Measurements from ENCODE around the gene FHIT.

The FHIT gene

DNA sequence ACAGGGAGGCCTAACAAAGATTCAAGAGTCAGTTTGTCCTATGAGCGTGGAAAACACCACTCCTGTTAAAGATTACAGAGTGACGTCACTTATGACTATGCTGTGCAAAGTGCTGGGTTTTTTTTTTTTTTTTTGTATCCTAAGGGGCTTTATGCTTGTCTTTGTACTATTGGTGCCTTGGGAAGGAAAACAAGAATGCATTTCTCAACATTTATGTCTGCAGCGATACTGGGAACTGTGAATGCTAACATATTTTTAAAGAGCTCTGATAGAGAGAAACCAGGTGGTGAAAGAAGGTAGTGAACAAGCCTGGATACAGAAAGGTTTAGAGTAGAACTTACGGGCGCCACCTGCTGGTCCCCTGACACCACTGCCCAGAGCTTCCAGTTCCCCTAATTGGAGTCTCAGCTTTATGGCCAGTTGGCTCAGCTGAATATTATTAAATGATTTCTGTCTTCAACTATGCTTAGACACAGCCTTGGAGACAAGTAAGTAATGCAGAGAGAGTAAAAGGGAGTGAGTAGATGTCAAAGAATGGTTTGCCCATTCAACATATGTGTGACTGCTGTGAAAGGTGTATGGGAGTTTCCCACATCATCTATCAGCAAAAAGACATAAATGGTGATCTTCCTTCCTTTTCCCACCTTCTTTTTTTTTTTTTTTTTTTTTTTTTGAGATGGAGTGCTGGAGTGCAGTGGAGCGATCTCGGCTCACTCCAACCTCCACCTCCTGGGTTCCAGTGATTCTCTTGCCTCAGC, 1393.5 kb downstream of the FHIT start:
- no peaks in the 10 kb centered on the region for H3K9me3 ChIP-seq (ENCODE audit: control insufficient read depth, low read length)
- H3K4me3 ChIP-seq (ENCODE audit: low read length), result no peak overlapping the region
- H3K4me1 ChIP-seq (ENCODE audit: control insufficient read depth, insufficient read depth, low read length), result peaks cover 3% of the 10 kb centered on the region
- H3K27me3 ChIP-seq (replicated peaks; ENCODE audit: control insufficient read depth, insufficient read depth, low read length), result no peaks in the 10 kb centered on the region
- H3K36me3 ChIP-seq (ENCODE audit: control insufficient read depth, insufficient read depth, low read length, severe bottlenecking), result no peaks in the 10 kb centered on the region
- no peak overlapping the region for H3K9ac ChIP-seq (ENCODE audit: low read length)
- DNase-seq (ENCODE audit: low read depth), result peak; percentile 93

DNA sequence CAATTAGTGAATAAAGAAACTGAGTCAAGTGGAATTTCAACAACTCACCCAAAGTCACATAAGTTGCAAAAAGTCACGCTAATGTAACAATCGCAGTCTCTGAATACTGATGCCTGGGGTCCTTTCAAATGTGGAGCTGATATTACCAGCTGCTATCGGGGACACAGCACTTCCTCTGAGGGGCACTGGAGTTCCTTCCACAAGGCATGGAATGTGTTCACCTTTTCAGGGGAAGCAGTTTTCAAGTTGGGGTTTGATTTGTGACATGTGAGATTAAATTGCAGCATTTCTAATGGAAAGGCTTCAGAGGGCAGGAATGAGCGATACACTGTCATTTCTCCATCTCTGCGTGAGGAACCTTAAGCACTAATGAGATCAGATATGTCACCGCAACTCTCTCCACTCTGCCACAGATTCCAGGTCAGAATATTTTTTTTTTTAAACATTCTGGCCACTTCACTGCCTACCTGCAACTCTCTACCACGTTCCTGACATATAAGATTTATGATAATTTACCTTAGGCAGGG, 1394.3 kb downstream of the FHIT start:
- no peak overlapping the region for H3K4me3 ChIP-seq (ENCODE audit: low read length)
- no peak for DNase-seq (ENCODE audit: low read depth)
- H3K9ac ChIP-seq (ENCODE audit: low read length), result no peak overlapping the region

DNA sequence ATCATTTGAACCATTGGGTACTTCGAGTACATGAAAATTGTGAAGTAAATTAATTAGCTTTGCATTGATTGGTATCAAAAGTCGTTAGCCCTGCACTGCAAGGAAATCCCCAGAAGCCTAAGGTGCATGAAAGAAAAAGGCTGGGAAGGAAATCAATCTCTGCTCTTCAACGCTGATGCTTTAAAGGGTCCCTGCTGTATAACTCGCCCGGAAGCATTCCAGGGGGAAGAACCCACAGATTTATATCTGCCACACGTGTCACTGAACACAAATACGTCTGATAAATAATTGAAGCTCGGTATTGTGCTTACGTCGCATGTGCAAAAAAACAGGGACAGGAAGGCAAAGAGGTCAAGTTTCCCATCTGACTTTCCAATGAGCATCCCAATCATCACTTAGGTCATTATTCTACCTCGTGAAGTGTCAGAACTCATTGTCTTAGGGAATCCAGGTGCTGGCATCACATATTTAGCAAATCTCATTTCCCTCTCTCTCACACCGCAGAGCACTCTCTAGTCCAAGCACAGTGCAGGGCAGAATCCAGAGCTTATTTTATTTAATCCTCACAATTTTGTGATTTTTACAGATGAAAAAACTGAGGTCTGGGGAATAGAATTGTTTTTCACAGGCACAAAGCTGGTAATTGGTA, 1397.1 kb downstream of the FHIT start:
- H3K4me1 ChIP-seq (ENCODE audit: control insufficient read depth, insufficient read depth, low read length), result peaks cover 3% of the 10 kb centered on the region
- H3K36me3 ChIP-seq (ENCODE audit: control insufficient read depth, insufficient read depth, low read length, severe bottlenecking), result no peaks in the 10 kb centered on the region
- H3K4me3 ChIP-seq (ENCODE audit: low read length), result no peak overlapping the region
- no peaks in the 10 kb centered on the region for H3K9me3 ChIP-seq (ENCODE audit: control insufficient read depth, low read length)
- no peaks in the 10 kb centered on the region for H3K27me3 ChIP-seq (replicated peaks; ENCODE audit: control insufficient read depth, insufficient read depth, low read length)
- DNase-seq (ENCODE audit: low read depth), result no peak
- no peak overlapping the region for H3K9ac ChIP-seq (ENCODE audit: low read length)

More for the DNA sequence above, 1394.3 kb downstream of the FHIT start:
- no peaks in the 10 kb centered on the region for H3K9me3 ChIP-seq (ENCODE audit: control insufficient read depth, low read length)
- no peaks in the 10 kb centered on the region for H3K27me3 ChIP-seq (replicated peaks; ENCODE audit: control insufficient read depth, insufficient read depth, low read length)
- no peaks in the 10 kb centered on the region for H3K36me3 ChIP-seq (ENCODE audit: control insufficient read depth, insufficient read depth, low read length, severe bottlenecking)
- H3K4me1 ChIP-seq (ENCODE audit: control insufficient read depth, insufficient read depth, low read length), result peaks cover 3% of the 10 kb centered on the region

DNA sequence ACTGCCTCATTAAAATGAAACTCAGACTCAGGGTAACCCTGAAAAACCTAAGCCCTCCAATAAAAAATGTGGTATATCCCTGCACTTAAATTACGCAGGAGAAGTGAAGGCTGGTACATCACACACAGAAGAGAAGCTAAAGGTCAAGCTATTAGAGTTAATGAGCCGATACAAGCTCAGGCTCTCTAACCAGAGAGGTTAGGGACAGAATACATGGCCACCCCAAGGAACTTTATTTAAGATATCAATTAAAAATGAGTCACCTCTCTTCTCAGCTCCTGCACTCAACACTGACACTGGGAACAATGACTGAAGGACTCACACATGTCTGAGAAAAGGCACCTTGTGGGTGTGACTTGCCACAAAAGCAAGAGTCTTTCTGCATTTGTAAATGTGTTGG, 1400.8 kb downstream of the FHIT start:
- no peaks in the 10 kb centered on the region for H3K4me1 ChIP-seq (ENCODE audit: control insufficient read depth, insufficient read depth, low read length)
- no peaks in the 10 kb centered on the region for H3K36me3 ChIP-seq (ENCODE audit: control insufficient read depth, insufficient read depth, low read length, severe bottlenecking)
- no peaks in the 10 kb centered on the region for H3K27me3 ChIP-seq (replicated peaks; ENCODE audit: control insufficient read depth, insufficient read depth, low read length)
- no peaks in the 10 kb centered on the region for H3K9me3 ChIP-seq (ENCODE audit: control insufficient read depth, low read length)
- DNase-seq (ENCODE audit: low read depth), result no peak
- H3K9ac ChIP-seq (ENCODE audit: low read length), result no peak overlapping the region
- H3K4me3 ChIP-seq (ENCODE audit: low read length), result no peak overlapping the region

DNA sequence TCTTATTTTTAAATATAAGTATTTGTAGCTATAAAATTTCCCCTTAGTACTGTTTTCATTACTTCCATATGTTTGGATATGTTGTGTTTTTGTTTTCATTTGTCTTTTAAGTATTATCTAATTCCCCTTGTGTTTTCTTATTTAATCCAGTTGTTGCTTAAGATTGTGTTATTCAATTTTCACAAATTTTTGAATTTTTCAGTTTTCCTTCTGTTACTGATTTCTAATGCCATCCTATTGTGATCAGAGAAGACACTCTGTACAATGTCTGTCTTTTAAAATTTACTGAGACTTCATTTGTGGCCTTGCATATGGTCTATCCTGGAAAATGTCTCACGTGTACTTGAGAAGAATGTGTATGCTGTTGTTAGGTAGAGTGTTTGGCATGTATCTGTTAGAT, 1405.9 kb downstream of the FHIT start:
- DNase-seq (ENCODE audit: low read depth), result no peak
- H3K4me1 ChIP-seq (ENCODE audit: control insufficient read depth, insufficient read depth, low read length), result no peaks in the 10 kb centered on the region
- no peak overlapping the region for H3K9ac ChIP-seq (ENCODE audit: low read length)
- no peaks in the 10 kb centered on the region for H3K36me3 ChIP-seq (ENCODE audit: control insufficient read depth, insufficient read depth, low read length, severe bottlenecking)
- H3K9me3 ChIP-seq (ENCODE audit: control insufficient read depth, low read length), result no peaks in the 10 kb centered on the region
- H3K27me3 ChIP-seq (replicated peaks; ENCODE audit: control insufficient read depth, insufficient read depth, low read length), result no peaks in the 10 kb centered on the region
- no peak overlapping the region for H3K4me3 ChIP-seq (ENCODE audit: low read length)

DNA sequence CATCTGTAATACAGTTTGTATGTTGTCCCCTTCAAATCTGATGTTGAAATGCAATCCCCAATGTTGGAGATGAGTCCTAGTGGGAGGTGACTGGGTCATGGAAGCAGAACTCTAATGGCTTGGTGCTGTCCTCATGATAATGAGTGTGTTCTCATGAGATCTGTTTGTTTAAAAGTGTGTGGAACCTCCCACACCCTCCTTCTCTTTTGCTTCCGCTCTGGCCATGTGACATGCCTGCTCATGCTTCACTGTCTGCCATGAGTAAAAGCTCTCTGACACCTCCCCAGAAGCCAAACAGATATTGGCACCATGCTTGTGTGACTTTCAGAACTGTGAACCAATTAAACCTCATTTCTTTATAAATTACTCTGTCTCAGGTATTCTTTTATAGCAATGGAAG, 1407.4 kb downstream of the FHIT start:
- Histone ChIP-seq H3K4me3 (ENCODE audit: low read length) (no peak overlapping the region), H3K9ac (ENCODE audit: low read length) (no peak overlapping the region), H3K27me3 (replicated peaks; ENCODE audit: control insufficient read depth, insufficient read depth, low read length) (no peaks in the 10 kb centered on the region), H3K4me1 (ENCODE audit: control insufficient read depth, insufficient read depth, low read length) (no peaks in the 10 kb centered on the region), H3K9me3 (ENCODE audit: control insufficient read depth, low read length) (no peaks in the 10 kb centered on the region), H3K36me3 (ENCODE audit: control insufficient read depth, insufficient read depth, low read length, severe bottlenecking) (no peaks in the 10 kb centered on the region)
- DNase-seq (ENCODE audit: low read depth), result no peak

DNA sequence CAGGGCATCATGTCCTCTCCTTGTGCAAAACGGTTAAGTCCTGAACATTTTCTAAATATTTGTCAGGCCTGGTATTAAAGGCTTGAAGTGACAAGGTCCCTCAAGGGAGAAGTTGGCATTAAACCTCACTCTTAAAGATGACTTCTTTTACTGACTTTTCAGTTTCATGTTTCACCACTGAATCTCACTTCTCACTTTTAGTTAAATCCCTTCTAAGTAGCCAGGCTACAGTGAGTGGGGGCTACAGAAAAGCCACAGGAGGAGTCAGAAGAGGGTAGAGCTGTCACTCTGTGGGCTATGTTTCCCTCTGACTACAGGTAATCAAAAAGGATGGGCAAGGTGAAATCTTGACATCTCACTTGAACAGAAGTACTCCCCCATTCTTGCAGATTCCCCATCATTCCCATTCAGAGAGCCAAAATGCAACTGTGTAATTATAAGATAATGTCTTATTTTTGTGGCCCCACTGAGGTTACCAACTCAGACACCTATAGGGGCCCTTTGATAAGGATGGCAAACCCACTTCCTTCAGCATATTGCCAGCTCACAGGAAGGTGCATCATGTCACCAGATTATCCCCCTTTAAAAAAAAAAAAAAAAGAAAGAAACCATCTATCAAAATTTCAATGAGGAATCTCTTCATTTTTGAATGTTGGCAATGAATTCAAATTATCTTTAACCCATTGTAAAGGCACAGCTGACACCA, 1411.3 kb downstream of the FHIT start:
- Histone ChIP-seq H3K4me1 (ENCODE audit: control insufficient read depth, insufficient read depth, low read length) (no peaks in the 10 kb centered on the region), H3K9me3 (ENCODE audit: control insufficient read depth, low read length) (no peaks in the 10 kb centered on the region), H3K36me3 (ENCODE audit: control insufficient read depth, insufficient read depth, low read length, severe bottlenecking) (no peaks in the 10 kb centered on the region), H3K4me3 (ENCODE audit: low read length) (no peak overlapping the region), H3K9ac (ENCODE audit: low read length) (no peak overlapping the region), H3K27me3 (replicated peaks; ENCODE audit: control insufficient read depth, insufficient read depth, low read length) (no peaks in the 10 kb centered on the region)
- DNase-seq (ENCODE audit: low read depth), result peak; percentile 8

DNA sequence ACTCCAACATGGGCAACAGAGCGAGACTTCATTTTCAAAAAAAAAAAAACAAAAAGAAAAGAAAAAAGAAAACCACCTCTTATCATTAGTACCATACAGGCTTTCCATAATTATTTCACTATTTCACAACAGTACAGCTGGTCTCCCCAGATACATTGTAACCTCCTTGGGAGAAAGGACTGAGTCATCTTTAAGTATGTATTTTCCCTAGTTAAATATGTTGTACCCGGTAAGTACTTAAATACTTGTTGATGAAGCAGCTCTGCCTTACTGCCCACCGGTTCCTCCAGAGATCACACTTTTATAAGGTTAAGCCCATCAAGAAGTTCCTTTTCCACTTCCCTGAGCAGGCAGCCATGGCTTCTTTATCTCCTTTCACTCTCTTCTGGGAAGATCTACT, 1412.0 kb downstream of the FHIT start:
- Histone ChIP-seq H3K36me3 (ENCODE audit: control insufficient read depth, insufficient read depth, low read length, severe bottlenecking) (no peaks in the 10 kb centered on the region), H3K4me3 (ENCODE audit: low read length) (no peak overlapping the region), H3K9me3 (ENCODE audit: control insufficient read depth, low read length) (peaks cover 2% of the 10 kb centered on the region), H3K27me3 (replicated peaks; ENCODE audit: control insufficient read depth, insufficient read depth, low read length) (no peaks in the 10 kb centered on the region), H3K4me1 (ENCODE audit: control insufficient read depth, insufficient read depth, low read length) (no peaks in the 10 kb centered on the region), H3K9ac (ENCODE audit: low read length) (no peak overlapping the region)
- peak; percentile 79 for DNase-seq (ENCODE audit: low read depth)

DNA sequence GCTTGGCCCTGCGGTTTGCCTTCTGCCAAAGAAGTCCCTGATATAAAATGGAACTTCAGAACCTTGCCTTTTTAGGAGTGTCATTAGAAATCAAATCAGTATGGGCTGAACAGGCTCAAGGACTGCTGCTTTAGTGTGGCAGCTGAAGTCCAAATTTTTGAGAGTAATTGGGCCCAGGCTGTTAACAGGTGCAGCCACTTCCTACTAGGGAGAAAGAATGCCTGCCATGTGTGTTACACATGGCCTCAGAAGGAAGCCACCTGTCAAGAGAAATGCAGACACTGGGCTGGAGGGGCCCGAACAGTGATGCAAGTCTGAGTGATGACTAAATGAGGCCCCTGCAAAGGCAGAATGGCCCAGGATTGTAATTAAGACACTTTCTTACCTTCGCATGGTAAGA, 1414.7 kb downstream of the FHIT start:
- Histone ChIP-seq H3K4me1 (ENCODE audit: control insufficient read depth, insufficient read depth, low read length) (no peaks in the 10 kb centered on the region), H3K27me3 (replicated peaks; ENCODE audit: control insufficient read depth, insufficient read depth, low read length) (no peaks in the 10 kb centered on the region), H3K36me3 (ENCODE audit: control insufficient read depth, insufficient read depth, low read length, severe bottlenecking) (no peaks in the 10 kb centered on the region), H3K9me3 (ENCODE audit: control insufficient read depth, low read length) (peaks cover 3% of the 10 kb centered on the region), H3K9ac (ENCODE audit: low read length) (no peak overlapping the region), H3K4me3 (ENCODE audit: low read length) (no peak overlapping the region)
- no peak for DNase-seq (ENCODE audit: low read depth)

DNA sequence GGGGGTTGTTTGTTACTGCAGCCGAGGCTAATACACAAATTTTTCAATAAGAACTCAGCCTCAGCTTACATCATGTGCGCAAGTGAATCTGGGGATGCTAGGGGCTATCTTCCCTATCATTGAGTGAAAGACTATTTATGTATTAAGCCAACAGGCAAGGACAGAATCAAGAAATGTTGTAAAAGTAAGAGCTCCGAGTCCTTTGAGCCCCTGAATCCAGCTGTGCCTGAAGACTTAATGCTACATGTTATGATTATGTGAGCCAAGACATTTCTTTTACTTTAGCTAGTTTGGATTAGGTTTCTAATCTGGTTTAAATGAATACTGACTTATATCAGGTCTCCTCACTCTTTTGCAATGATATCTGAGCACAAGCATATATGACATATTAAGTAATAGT, 1418.5 kb downstream of the FHIT start:
- Histone ChIP-seq H3K4me1 (ENCODE audit: control insufficient read depth, insufficient read depth, low read length) (no peaks in the 10 kb centered on the region), H3K27me3 (replicated peaks; ENCODE audit: control insufficient read depth, insufficient read depth, low read length) (no peaks in the 10 kb centered on the region)
- no peak for DNase-seq (ENCODE audit: low read depth)

DNA sequence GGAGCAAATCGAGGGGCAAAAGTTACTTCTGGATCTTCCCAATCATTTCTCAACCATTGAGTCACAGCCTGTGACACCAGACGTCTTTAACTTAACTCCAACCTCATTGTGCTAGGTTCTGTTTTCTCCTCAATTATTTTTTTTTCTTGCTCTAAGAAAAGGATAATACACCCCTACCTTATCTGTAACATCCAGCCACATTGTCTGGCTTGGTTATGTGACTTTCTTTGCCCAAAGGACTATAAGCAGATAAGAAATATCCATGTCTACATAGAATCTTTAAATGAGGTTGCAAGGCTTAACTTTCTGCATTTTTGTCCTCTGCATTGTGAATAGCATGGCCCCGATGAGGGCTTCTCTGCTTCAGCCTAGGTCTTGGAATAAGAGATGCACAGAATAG, 1419.0 kb downstream of the FHIT start:
- no peak for DNase-seq (ENCODE audit: low read depth)
- no peak overlapping the region for H3K4me3 ChIP-seq (ENCODE audit: low read length)
- peaks cover 3% of the 10 kb centered on the region for H3K9me3 ChIP-seq (ENCODE audit: control insufficient read depth, low read length)
- H3K36me3 ChIP-seq (ENCODE audit: control insufficient read depth, insufficient read depth, low read length, severe bottlenecking), result no peaks in the 10 kb centered on the region
- H3K9ac ChIP-seq (ENCODE audit: low read length), result no peak overlapping the region
- no peaks in the 10 kb centered on the region for H3K27me3 ChIP-seq (replicated peaks; ENCODE audit: control insufficient read depth, insufficient read depth, low read length)
- no peaks in the 10 kb centered on the region for H3K4me1 ChIP-seq (ENCODE audit: control insufficient read depth, insufficient read depth, low read length)

More for the DNA sequence above, 1418.5 kb downstream of the FHIT start:
- Histone ChIP-seq H3K9me3 (ENCODE audit: control insufficient read depth, low read length) (peaks cover 3% of the 10 kb centered on the region), H3K4me3 (ENCODE audit: low read length) (no peak overlapping the region), H3K36me3 (ENCODE audit: control insufficient read depth, insufficient read depth, low read length, severe bottlenecking) (no peaks in the 10 kb centered on the region), H3K9ac (ENCODE audit: low read length) (no peak overlapping the region)
